ENCODE results near the gene YKT6.

The YKT6 gene

GRCh38 chr7:44187636-44188416 lies 13.0 kb upstream of the YKT6 start:
- TF ChIP-seq CTCF (IDR thresholded peaks at IDR 0.05; ENCODE audit: low read depth, low read length, missing control alignments), result no peak
- H3K4me3 ChIP-seq (replicated peaks; ENCODE audit: low read depth, low read length), result no peak overlapping the region
- DNase-seq (ENCODE audit: extremely low read depth, low read depth), result no peak

- no peak overlapping the region for H3K4me3 ChIP-seq (replicated peaks; ENCODE audit: low read depth, low read length)
- DNase-seq (ENCODE audit: extremely low read depth, low read depth), result no peak
- TF ChIP-seq CTCF (IDR thresholded peaks at IDR 0.05; ENCODE audit: low read depth, low read length, missing control alignments), result no peak
These were observed 12.1 kb upstream of the YKT6 start for GRCh38 chr7:44188480-44189225.

GRCh38 chr7:44189286-44189992 lies 11.3 kb upstream of the YKT6 start, which contains the start of gene GCK:
TSS of gene GCK (minus strand) at chr7:44189439. CDS start at chr7:44188953, 486 bp downstream.
- no peak within 1 kb of the TSS for H3K4me3 ChIP-seq (replicated peaks; ENCODE audit: low read depth, low read length)
- no peak for TF ChIP-seq CTCF (IDR thresholded peaks at IDR 0.05; ENCODE audit: low read depth, low read length, missing control alignments)
- no peak for DNase-seq (ENCODE audit: extremely low read depth, low read depth)

GRCh38 chr7:44189993-44190872 lies 10.5 kb upstream of the YKT6 start:
- TF ChIP-seq CTCF (IDR thresholded peaks at IDR 0.05; ENCODE audit: low read depth, low read length, missing control alignments), result no peak
- no peak for DNase-seq (ENCODE audit: extremely low read depth, low read depth)
- H3K4me3 ChIP-seq (replicated peaks; ENCODE audit: low read depth, low read length), result no peak overlapping the region

- no peak for DNase-seq (ENCODE audit: extremely low read depth, low read depth)
- no peak overlapping the region for H3K4me3 ChIP-seq (replicated peaks; ENCODE audit: low read depth, low read length)
- no peak for TF ChIP-seq CTCF (IDR thresholded peaks at IDR 0.05; ENCODE audit: low read depth, low read length, missing control alignments)
These were observed 9.6 kb upstream of the YKT6 start for GRCh38 chr7:44191171-44191570.

Data from HFF-Myc (cell line).